ENCODE data around the gene ABCB1. TPM values are rescaled to one million over a fixed set of nuclear protein-coding genes. Genes with fewer than 3 reads are reported as not detected.

ABCB1 gene
- total and polyA plus RNA-seq, 12 donors, result 64.5 to 1,762 (median 363) TPM

DNA sequence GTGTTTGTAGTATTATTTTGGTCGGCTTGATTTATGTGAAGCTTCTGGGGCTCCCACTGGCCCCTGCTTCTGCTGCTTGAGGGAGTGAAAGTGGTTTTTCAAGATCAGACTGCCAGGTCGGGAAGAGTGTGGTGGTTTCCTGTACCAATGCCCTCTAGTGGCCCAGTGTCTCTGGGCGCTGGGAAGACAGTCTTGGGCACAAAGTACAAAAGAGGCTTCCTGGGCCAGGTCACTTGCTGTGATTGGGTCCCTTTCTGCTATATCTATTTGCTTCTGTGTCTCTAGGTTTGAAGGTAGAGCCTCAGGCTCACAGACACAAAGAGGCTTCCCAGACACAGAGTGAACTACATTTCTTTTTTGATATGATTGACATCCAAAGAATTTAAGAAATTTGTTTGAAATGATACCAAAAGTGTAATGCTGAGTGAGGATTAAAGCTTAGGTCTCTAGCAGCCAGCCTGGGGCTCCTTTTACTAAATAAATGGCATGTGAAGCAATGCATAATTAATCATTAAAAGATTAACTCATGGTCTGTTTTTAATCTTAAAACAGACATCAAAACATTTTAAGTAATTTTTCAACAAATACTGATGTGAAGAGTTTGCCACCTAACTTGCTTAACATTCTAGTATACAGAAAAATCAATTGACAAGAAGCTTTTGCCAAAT, 36.3 kb downstream of the ABCB1 start:
- Histone ChIP-seq H3K4me1 (replicated peaks in 1 of 2) (peaks cover 0 to 3% of the 10 kb centered on the region in 2 donors), H3K9me3 (replicated peaks in 1 of 3) (no peaks in the 10 kb centered on the region), H3K36me3 (replicated peaks in 1 of 2) (peaks cover 0 to 7% of the 10 kb centered on the region in 2 donors), H3K4me3 (no peak overlapping the region), H3K27me3 (no peaks in the 10 kb centered on the region), H3K27ac (no peak overlapping the region)
- 27 to 40% (median 36%) methylated on average over 3 of the region's 3 CpGs for WGBS, 4 donors
- intact Hi-C loops (cut with DNase I), result no loop called here
- TF ChIP-seq, protein P1, sequence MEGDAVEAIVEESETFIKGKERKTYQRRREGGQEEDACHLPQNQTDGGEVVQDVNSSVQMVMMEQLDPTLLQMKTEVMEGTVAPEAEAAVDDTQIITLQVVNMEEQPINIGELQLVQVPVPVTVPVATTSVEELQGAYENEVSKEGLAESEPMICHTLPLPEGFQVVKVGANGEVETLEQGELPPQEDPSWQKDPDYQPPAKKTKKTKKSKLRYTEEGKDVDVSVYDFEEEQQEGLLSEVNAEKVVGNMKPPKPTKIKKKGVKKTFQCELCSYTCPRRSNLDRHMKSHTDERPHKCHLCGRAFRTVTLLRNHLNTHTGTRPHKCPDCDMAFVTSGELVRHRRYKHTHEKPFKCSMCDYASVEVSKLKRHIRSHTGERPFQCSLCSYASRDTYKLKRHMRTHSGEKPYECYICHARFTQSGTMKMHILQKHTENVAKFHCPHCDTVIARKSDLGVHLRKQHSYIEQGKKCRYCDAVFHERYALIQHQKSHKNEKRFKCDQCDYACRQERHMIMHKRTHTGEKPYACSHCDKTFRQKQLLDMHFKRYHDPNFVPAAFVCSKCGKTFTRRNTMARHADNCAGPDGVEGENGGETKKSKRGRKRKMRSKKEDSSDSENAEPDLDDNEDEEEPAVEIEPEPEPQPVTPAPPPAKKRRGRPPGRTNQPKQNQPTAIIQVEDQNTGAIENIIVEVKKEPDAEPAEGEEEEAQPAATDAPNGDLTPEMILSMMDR (IDR thresholded peaks at IDR 0.05), result peak in 5 of 6 experiments; percentile 7 to 31 (median 30)
- no peak for TF ChIP-seq POLR2A (IDR thresholded peaks at IDR 0.05)
- DNase-seq, result peak in 6 of 7 donors; percentile 20 to 60 (median 36)

DNA sequence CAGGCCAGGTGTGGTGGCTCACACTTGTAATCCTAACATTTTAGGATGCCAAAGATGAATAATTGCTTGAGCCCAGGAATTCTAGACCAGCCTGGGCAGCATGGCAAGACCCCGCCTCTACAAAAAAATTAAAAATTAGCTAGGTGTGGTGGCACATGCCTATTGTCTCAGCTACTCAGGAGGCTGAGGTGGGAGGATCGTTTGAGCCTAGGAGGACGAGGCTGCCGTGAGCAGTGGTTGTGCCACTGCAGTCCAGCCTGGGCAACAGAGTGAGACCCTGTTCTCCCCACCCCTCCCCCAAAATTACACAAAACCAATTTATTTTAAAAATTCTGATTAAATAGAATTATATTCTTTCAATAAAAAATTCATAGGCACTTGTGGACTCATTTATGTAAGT, 39.0 kb downstream of the ABCB1 start:
- H3K36me3 ChIP-seq (replicated peaks in 1 of 2), result peaks cover 0 to 7% of the 10 kb centered on the region in 2 donors
- intact Hi-C loops (cut with DNase I), result no loop called here
- no peak overlapping the region for H3K4me3 ChIP-seq
- H3K4me1 ChIP-seq (replicated peaks in 1 of 2), result no peaks in the 10 kb centered on the region
- H3K9me3 ChIP-seq (replicated peaks in 1 of 3), result no peaks in the 10 kb centered on the region
- no peaks in the 10 kb centered on the region for H3K27me3 ChIP-seq
- WGBS, 4 donors, result 86 to 97% (median 93%) methylated on average over 4 of the region's 4 CpGs
- TF ChIP-seq POLR2A (IDR thresholded peaks at IDR 0.05), result no peak
- no peak for DNase-seq
- no peak overlapping the region for H3K27ac ChIP-seq

DNA sequence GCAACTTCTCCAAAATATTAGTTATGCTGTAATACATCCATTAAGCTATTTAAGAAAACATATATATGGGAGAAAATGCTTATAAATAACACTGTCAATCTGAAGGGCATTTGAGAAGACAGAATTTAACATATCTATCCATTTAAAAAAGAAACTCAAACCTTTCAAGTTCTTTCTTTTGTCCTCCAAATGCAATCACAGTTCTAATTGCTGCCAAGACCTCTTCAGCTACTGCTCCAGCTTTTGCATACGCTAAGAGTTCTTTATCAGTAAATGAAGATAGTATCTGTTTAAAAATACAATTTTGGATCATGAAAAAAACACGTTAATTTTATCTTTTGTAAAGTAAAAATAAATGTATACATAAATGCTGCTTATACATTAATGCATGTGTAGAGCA, 39.6 kb downstream of the ABCB1 start:
- Histone ChIP-seq H3K27me3 (no peaks in the 10 kb centered on the region), H3K4me1 (replicated peaks in 1 of 2) (no peaks in the 10 kb centered on the region), H3K27ac (no peak overlapping the region), H3K36me3 (replicated peaks in 1 of 2) (peaks cover 0 to 7% of the 10 kb centered on the region in 2 donors), H3K9me3 (replicated peaks in 1 of 3) (no peaks in the 10 kb centered on the region), H3K4me3 (no peak overlapping the region)
- WGBS, 4 donors, result 24 to 32% (median 28%) methylated on average over 2 of the region's 2 CpGs
- intact Hi-C loops (cut with DNase I), result no loop called here
- DNase-seq, result no peak
- TF ChIP-seq POLR2A (IDR thresholded peaks at IDR 0.05), result no peak

DNA sequence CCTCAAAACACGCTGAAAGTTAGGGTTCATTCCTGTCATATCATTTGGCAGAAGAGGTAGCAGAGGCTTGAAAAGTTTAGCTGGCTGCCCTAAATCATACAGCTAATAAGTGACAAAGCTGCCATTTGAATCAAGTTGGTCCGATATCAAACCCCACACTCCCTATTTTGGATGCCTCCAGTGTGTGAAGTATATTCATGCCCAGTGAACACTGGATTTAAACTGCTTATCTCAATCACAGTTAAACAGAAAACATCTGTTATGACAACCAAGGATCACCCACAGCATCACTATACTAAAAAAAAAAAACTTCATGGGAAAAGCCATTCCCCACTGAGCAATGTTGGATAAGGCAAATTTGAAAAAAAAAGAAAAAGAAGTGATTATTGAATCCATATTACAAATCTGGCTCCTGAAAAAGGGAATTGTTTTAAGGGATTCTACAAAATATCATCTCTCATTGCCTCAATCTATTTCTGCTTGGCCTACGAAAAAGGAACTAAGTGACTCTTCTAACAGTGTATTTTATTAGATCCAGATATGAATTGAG, 48.3 kb downstream of the ABCB1 start:
- Histone ChIP-seq H3K27me3 (no peaks in the 10 kb centered on the region), H3K36me3 (replicated peaks in 1 of 2) (peaks cover 0 to 26% of the 10 kb centered on the region in 2 donors), H3K9me3 (replicated peaks in 1 of 3) (peaks cover 0 to 4% (median 0%) of the 10 kb centered on the region in 3 donors), H3K27ac (no peak overlapping the region), H3K4me1 (replicated peaks in 1 of 2) (no peaks in the 10 kb centered on the region), H3K4me3 (no peak overlapping the region)
- DNase-seq, result no peak
- intact Hi-C loops (cut with DNase I), result no loop called here
- 87 to 94% (median 90%) methylated on average over 3 of the region's 3 CpGs for WGBS, 4 donors
- TF ChIP-seq, protein P1 (IDR thresholded peaks at IDR 0.05), result no peak
- TF ChIP-seq POLR2A (IDR thresholded peaks at IDR 0.05), result no peak

DNA sequence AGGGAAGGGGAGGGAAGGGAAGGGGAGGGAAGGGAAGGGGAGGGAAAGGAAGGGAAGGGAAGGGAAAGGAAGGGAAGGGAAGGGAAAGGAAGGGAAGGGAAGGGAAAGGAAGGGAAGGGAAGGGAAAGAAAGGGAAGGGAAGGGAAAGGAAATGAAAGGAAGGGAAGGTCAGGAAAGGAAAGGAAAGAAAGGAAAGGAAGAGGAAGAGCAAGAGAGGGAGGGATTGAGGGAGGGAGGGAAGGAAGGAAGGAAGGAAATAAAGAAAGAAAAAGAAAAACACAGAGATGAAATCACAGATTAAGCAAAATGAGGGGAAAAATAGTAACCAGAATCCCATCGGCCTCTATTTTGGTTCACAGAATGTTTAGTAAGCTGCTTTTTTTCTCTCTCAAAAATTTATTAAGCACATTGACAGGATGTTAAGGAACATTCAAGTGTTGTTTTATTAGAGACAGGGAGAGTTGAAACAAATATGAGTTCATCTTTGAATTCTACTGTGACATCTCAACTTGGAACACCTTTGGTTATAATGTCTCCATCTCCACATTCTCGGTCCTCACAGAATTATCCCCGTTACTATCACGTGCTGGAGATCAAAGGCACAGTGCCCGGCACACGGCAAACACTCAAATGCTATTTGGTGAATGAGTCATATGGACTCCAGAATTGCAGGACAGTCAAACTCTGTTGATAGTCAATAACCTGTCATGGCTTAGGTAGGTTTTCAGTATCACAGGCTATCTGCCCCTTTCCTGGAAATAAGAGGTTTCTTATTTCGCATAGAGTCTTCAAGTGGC, 52.4 kb downstream of the ABCB1 start:
- intact Hi-C loops (cut with DNase I), result no loop called here
- Histone ChIP-seq H3K27me3 (no peaks in the 10 kb centered on the region), H3K9me3 (replicated peaks in 1 of 3) (peaks cover 0 to 8% (median 0%) of the 10 kb centered on the region in 3 donors), H3K4me1 (replicated peaks in 1 of 2) (no peaks in the 10 kb centered on the region), H3K27ac (no peak overlapping the region), H3K36me3 (replicated peaks in 1 of 2) (peaks cover 0 to 49% of the 10 kb centered on the region in 2 donors), H3K4me3 (no peak overlapping the region)
- DNase-seq, result no peak
- 66 to 83% (median 72%) methylated on average over 5 to 7 of the region's 7 CpGs for WGBS, 4 donors
- TF ChIP-seq POLR2A (IDR thresholded peaks at IDR 0.05), result no peak
- TF ChIP-seq, protein P1 (IDR thresholded peaks at IDR 0.05), result no peak

Measured in adrenal gland (tissue), 12 donors.